PC-3 (cell line): ENCODE data around the gene PEX1.

Experiments
- CTCF ChIP-seq: fragments of 300-600 bp; sonication (generic); conservative IDR thresholded peaks from 2 replicates; pipeline ENCODE4 v1.5.1; 2017; ENCODE audit warnings: antibody characterized with exemption, low read depth, mild to moderate bottlenecking, low read length
- EZH2 ChIP-seq: fragments of 300-600 bp; sonication (generic); IDR thresholded peaks from one replicate; pipeline ENCODE4 v1.6.1; 2017; ENCODE audit warnings: antibody characterized with exemption, mild to moderate bottlenecking, low read length; ENCODE audit not compliant: unreplicated experiment

GRCh38 chr7:92446869-92447344 lies 81.4 kb downstream of the PEX1 start:
- no peak for TF ChIP-seq EZH2
- no peak for TF ChIP-seq CTCF
